PC-9 (cell line): Measurements from ENCODE around the gene AFG3L2. TPM values are rescaled to one million over a fixed set of nuclear protein-coding genes. Genes with fewer than 3 reads are reported as not detected.

ENCODE experiments used
- BruUV-seq: library from RNA; stranded (reverse); fragments of 400-500 nt; replicated peaks from 2 replicates; lab custom pipeline; 2021; lab: Mats Ljungman, UMichigan
- CTCF ChIA-PET: fragments of 300-600 bp; sonication (Branson Sonifier 250); formaldehyde crosslinking; loops from one replicate; lab custom pipeline; 2022; ENCODE audit warnings: antibody characterized with exemption; lab: Charles Lee
- POLR2A ChIA-PET: fragments of 300-600 bp; sonication (Branson Sonifier 250); formaldehyde crosslinking; loops from one replicate; lab custom pipeline; 2022; ENCODE audit warnings: antibody characterized with exemption; ENCODE audit not compliant: unreplicated experiment; lab: Charles Lee
- DNase-seq, 2 experiments: peaks; one replicate each; pipeline versions ENCODE4 v3.0.0 to v3.0.0-alpha.2; 2015 to 2022; ENCODE audit warnings: mixed read lengths in 1 of 2
- H2AFZ ChIP-seq: fragments of 200-600 bp; sonication (generic); 2 replicates; pipeline ENCODE4 v1.8.1; 2017; ENCODE audit warnings: antibody characterized with exemption
- H3F3A ChIP-seq: fragments of 200-600 bp; sonication (generic); 2 replicates; pipeline ENCODE4 v1.8.1; 2017; ENCODE audit warnings: antibody characterized with exemption, mild to moderate bottlenecking, low read depth; ENCODE audit not compliant: insufficient read depth
- H3K27ac ChIP-seq: fragments of 200-600 bp; sonication (generic); 2 replicates; pipeline ENCODE4 v1.6.1; 2016; ENCODE audit warnings: mixed run types
- H3K27me3 ChIP-seq: fragments of 200-600 bp; sonication (generic); 2 replicates; pipeline ENCODE4 v1.6.1; 2016; ENCODE audit warnings: low read depth, mixed run types; ENCODE audit not compliant: insufficient read depth
- H3K36me3 ChIP-seq: fragments of 200-600 bp; sonication (generic); 2 replicates; pipeline ENCODE4 v1.6.1; 2016; ENCODE audit warnings: low read depth, mixed run types
- H3K4me1 ChIP-seq: fragments of 200-600 bp; sonication (generic); replicated peaks from 2 replicates; pipeline ENCODE4 v1.6.1; 2016; ENCODE audit warnings: mixed run types; ENCODE audit not compliant: insufficient read depth
- H3K4me2 ChIP-seq: fragments of 200-600 bp; sonication (generic); 2 replicates; pipeline ENCODE4 v1.6.1; 2017; ENCODE audit warnings: mixed run types
- H3K4me3 ChIP-seq: fragments of 200-600 bp; sonication (generic); 2 replicates; pipeline ENCODE4 v1.6.1; 2016; ENCODE audit warnings: mixed run types
- H3K79me2 ChIP-seq: fragments of 200-600 bp; sonication (generic); 2 replicates; pipeline ENCODE4 v1.6.1; 2017; ENCODE audit warnings: low read depth, mixed run types
- H3K9me2 ChIP-seq: fragments of 200-600 bp; sonication (generic); 2 replicates; pipeline ENCODE4 v1.8.1; 2017; ENCODE audit warnings: mild to moderate bottlenecking; ENCODE audit not compliant: insufficient read depth
- H3K9me3 ChIP-seq: fragments of 200-600 bp; sonication (generic); 2 replicates; pipeline ENCODE4 v1.8.1; 2016; ENCODE audit warnings: low read depth; ENCODE audit not compliant: insufficient read depth
- H4K20me1 ChIP-seq: fragments of 200-600 bp; sonication (generic); 2 replicates; pipeline ENCODE4 v1.8.1; 2017; ENCODE audit not compliant: insufficient read depth
- CTCF ChIP-seq: fragments of 200-600 bp; sonication (generic); conservative IDR thresholded peaks from 2 replicates; pipeline ENCODE4 v1.6.1; 2017; ENCODE audit warnings: mixed run types, antibody characterized with exemption, mild to moderate bottlenecking, moderate library complexity
- EZH2 ChIP-seq: fragments of 200-600 bp; sonication (generic); IDR thresholded peaks from 2 replicates; pipeline ENCODE4 v1.8.0; 2017; ENCODE audit warnings: antibody characterized with exemption, low read depth
- intact Hi-C: fragments of 100-400 bp; cut with micrococcal nuclease; formaldehyde crosslinking; loops from one replicate; pipeline ENCODE4 v1.10.0; 2022; ENCODE audit not compliant: unreplicated experiment
- total RNA-seq: library from RNA; stranded (reverse); gene quantifications from 2 replicates; pipeline ENCODE4 v1.2.3, GENCODE V29; 2021

Gene AFG3L2
- total RNA-seq, 1 experiment from 2014 or later: 69.4 TPM

DNA sequence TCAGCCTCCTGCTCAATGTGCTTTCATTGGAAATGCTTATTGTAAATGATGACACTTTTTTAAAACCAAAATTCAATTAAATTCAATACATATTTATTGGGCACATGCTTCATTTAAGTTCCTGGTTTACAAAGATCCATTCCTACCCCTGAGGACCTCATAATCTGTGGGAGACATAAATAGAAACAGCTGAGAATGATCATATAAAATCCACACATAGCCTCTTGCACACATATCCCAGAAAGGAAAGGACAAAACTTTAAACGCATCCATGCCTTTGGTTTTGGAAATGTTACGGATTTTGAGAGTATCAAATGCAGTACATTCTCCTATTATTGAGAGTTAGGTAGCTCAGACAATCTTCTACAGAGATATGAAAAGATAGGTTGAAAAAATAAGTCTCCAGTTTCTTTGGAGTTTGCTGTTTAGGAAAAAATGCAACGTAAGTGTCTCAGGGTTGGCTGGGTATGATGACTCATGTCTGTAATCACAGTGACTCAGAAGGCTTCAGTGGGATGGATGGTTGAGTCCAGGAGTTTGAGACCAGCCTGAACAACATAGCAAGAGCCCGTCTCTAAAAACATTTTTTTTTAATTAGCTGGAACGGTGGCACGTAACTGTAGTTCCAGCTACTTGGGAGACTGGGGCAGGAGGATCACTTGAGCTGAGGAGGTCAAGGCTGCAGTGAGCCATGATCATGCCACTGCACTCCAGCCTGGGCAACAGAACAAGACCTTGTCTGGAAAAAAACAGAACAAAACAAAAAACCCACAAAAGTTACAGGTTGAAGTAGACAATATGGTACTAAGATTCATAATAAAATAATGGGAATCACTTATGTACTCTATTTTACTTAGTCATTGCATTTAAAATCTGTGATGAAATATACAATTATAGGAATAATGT is 26.8 kb upstream of the AFG3L2 start:
- H3K27ac ChIP-seq: peak overlapping the region; percentile 40
- POLR2A ChIA-PET: interaction anchor here (0.5 to 0.6 kb wide), 2 partner anchors 195 to 227 kb away, joined by 3 to 4 read pairs; no protein-coding TSS in a partner anchor

GRCh38 chr18:12401881-12402280 is 24.9 kb upstream of the AFG3L2 start:
- CTCF ChIA-PET: interaction anchor here (0.5 to 0.6 kb wide), 2 partner anchors 51 to 120 kb away, joined by 4 to 9 read pairs; no protein-coding TSS in a partner anchor
- H3K36me3 ChIP-seq: no peaks in the 10 kb centered on the region
- H4K20me1 ChIP-seq: no peaks in the 10 kb centered on the region

More for the DNA sequence above, 26.8 kb upstream of the AFG3L2 start:
- H3K79me2 ChIP-seq: peaks cover 6% of the 10 kb centered on the region
- no peak overlapping the region for H3K4me3 ChIP-seq
- no TSS peak for BruUV-seq
- H3K9me2 ChIP-seq: no peaks in the 10 kb centered on the region
- no peaks in the 10 kb centered on the region for H4K20me1 ChIP-seq
- no peaks in the 10 kb centered on the region for H3K9me3 ChIP-seq
- intact Hi-C loops: no loop called here
- no peaks in the 10 kb centered on the region for H3K36me3 ChIP-seq
- peaks cover 35% of the 10 kb centered on the region for H3K4me1 ChIP-seq
- no peak overlapping the region for H2AFZ ChIP-seq
- no peaks in the 10 kb centered on the region for H3K27me3 ChIP-seq
- TF ChIP-seq EZH2 (no peak), CTCF (no peak)
- H3K4me2 ChIP-seq: peak overlapping the region; percentile 39
- peak; percentile 27 to 69 for DNase-seq
- peaks cover 32% of the 10 kb centered on the region for H3F3A ChIP-seq
- CTCF ChIA-PET: interaction anchor here (0.9 kb wide), 1 partner anchor 10 kb away, joined by 6 read pairs; no protein-coding TSS in a partner anchor

More at GRCh38 chr18:12401881-12402280, 24.9 kb upstream of the AFG3L2 start:
- intact Hi-C loops: no loop called here
- Histone ChIP-seq H3F3A (peaks cover 32% of the 10 kb centered on the region), H3K79me2 (no peaks in the 10 kb centered on the region), H3K4me1 (peaks cover 28% of the 10 kb centered on the region), H3K9me3 (no peaks in the 10 kb centered on the region), H3K9me2 (no peaks in the 10 kb centered on the region), H3K4me3 (no peak overlapping the region), H2AFZ (no peak overlapping the region), H3K4me2 (no peak overlapping the region), H3K27me3 (no peaks in the 10 kb centered on the region), H3K27ac (no peak overlapping the region)
- TF ChIP-seq CTCF (no peak), EZH2 (no peak)
- no TSS peak for BruUV-seq
- no peak for DNase-seq
- POLR2A ChIA-PET: interaction anchor here (0.6 kb wide), 1 partner anchor 11 kb away, joined by 15 read pairs; no protein-coding TSS in a partner anchor
